Measurements from ENCODE around the gene SRPX2. TPM values are rescaled to one million over a fixed set of nuclear protein-coding genes. Genes with fewer than 3 reads are reported as not detected.
"Not testable (repeated sequence)": the region's sequence is repeated elsewhere in the genome, so short reads cannot be mapped to it uniquely, and the experiment has no call there.

Gene SRPX2
- total and polyA plus RNA-seq, 12 donors: 4.2 to 27.5 (median 6.9) TPM

GRCh38 chrX:100719139-100719538 lies 75.1 kb downstream of the SRPX2 start:
- intact Hi-C loops (cut with DNase I): no loop called here
- WGBS, 2 donors: 91 to 95% methylated on average over 2 of the region's 2 CpGs
- no peak for ATAC-seq

GRCh38 chrX:100720301-100720700 lies 76.3 kb downstream of the SRPX2 start:
- intact Hi-C loops (cut with DNase I): no loop called here
- no peaks in the 10 kb centered on the region for H3K9me3 ChIP-seq
- no peaks in the 10 kb centered on the region for H3K4me1 ChIP-seq
- ATAC-seq: no peak
- 52 to 65% methylated on average over 2 of the region's 2 CpGs for whole genome bisulfite sequencing, 2 donors
- no peaks in the 10 kb centered on the region for H3K36me3 ChIP-seq
- H3K27me3 ChIP-seq: peaks cover 0 to 15% (median 0%) of the 10 kb centered on the region in 7 donors
- no peak overlapping the region for H3K4me3 ChIP-seq
- H3K27ac ChIP-seq: no peak overlapping the region
- no peak for DNase-seq
- no peak for TF ChIP-seq CTCF (IDR thresholded peaks at IDR 0.05)

More at GRCh38 chrX:100719139-100719538, 75.1 kb downstream of the SRPX2 start:
- Histone ChIP-seq H3K36me3 (no peaks in the 10 kb centered on the region), H3K4me3 (no peak overlapping the region), H3K27me3 (peaks cover 0 to 15% (median 0%) of the 10 kb centered on the region in 7 donors), H3K9me3 (no peaks in the 10 kb centered on the region), H3K4me1 (no peaks in the 10 kb centered on the region), H3K27ac (no peak overlapping the region)
- no peak for DNase-seq
- TF ChIP-seq CTCF (IDR thresholded peaks at IDR 0.05): no peak

GRCh38 chrX:100721328-100721727 lies 77.3 kb downstream of the SRPX2 start:
- Histone ChIP-seq H3K27me3 (peaks cover 0 to 24% (median 0%) of the 10 kb centered on the region in 7 donors), H3K36me3 (no peaks in the 10 kb centered on the region), H3K4me1 (no peaks in the 10 kb centered on the region), H3K9me3 (no peaks in the 10 kb centered on the region), H3K27ac (no peak overlapping the region), H3K4me3 (no peak overlapping the region)
- no peak for TF ChIP-seq CTCF (IDR thresholded peaks at IDR 0.05)
- ATAC-seq: no peak
- no peak for DNase-seq
- intact Hi-C loops (cut with DNase I): no loop called here

DNA sequence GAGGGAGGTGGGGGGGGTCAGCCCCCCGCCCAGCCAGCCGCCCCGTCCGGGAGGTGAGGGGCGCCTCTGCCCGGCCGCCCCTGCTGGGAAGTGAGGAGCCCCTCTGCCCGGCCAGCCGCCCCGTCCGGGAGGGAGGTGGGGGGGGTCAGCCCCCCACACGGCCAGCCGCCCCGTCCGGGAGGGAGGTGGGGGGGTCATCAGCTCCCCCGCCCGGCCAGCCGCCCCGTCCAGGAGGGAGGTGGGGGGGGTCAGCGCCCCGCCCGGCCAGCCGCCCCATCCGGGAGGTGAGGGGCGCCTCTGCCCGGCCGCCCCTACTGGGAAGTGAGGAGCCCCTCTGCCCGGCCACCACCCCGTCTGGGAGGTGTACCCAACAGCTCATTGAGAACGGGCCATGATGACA lies 80.0 kb downstream of the SRPX2 start:
- H3K27me3 ChIP-seq: peaks cover 0 to 26% (median 0%) of the 10 kb centered on the region in 7 donors
- H3K9me3 ChIP-seq; H3K27ac ChIP-seq; H3K4me1 ChIP-seq; intact Hi-C loops (cut with DNase I); H3K36me3 ChIP-seq; DNase-seq; H3K4me3 ChIP-seq; ATAC-seq: not testable (repeated sequence)
- 95% methylated on average over 23 of the region's 30 CpGs; no CpG with 5 or more reads in 1 of the 2 donors for WGBS, 2 donors

Other genes starting within 250 kb of the SRPX2 start
- gene PCDH19, start 233.9 kb upstream of the SRPX2 start, total RNA-seq: 1 to 10 TPM in 3 of 10 donors, under 1 TPM in 7; 0.15 to 1.8 (median 0.67) TPM
- gene PCDH19, start 233.9 kb upstream of the SRPX2 start, polyA plus RNA-seq: under 1 TPM; 0.16 to 0.29 TPM
- 1 to 10 TPM in 3 of 10 donors, under 1 TPM in 4, not detected in 3; 0.18 to 1.6 (median 0.75) TPM for gene TNMD, start 59.3 kb upstream of the SRPX2 start, total RNA-seq
- under 1 TPM; 0.10 to 0.44 TPM for gene TNMD, start 59.3 kb upstream of the SRPX2 start, polyA plus RNA-seq
- 1 to 10 TPM; 3.0 to 6.5 (median 5.5) TPM for gene TSPAN6, start 7.4 kb upstream of the SRPX2 start, total RNA-seq
- 1 to 10 TPM; 4.3 to 8.6 TPM for gene TSPAN6, start 7.4 kb upstream of the SRPX2 start, polyA plus RNA-seq
- gene SYTL4, start 87.9 kb downstream of the SRPX2 start, total RNA-seq: 1 to 10 TPM in 9 of 10 donors, under 1 TPM in 1; 0.95 to 4.0 (median 2.0) TPM
- 1 to 10 TPM; 2.1 to 3.1 TPM for gene SYTL4, start 87.9 kb downstream of the SRPX2 start, polyA plus RNA-seq
- 10 to 100 TPM in 1 of 10 donors, 1 to 10 TPM in 9; 5.7 to 10.7 (median 8.0) TPM for gene CSTF2, start 176.2 kb downstream of the SRPX2 start, total RNA-seq
- 1 to 10 TPM; 1.8 to 8.9 TPM for gene CSTF2, start 176.2 kb downstream of the SRPX2 start, polyA plus RNA-seq
- not detected for gene NOX1, start 230.2 kb downstream of the SRPX2 start, total RNA-seq
- not detected for gene NOX1, start 230.2 kb downstream of the SRPX2 start, polyA plus RNA-seq